Ovary (tissue), 3 donors: ENCODE measurements around the gene TNS3.

Experiments used
- CTCF ChIP-seq, 3 donors: fragments of 450-650 bp in 2 of 3; fragments of 200-600 bp in 1 of 3; IDR thresholded peaks; one replicate each; pipeline versions ENCODE4 v1.5.1 to v1.8.0; 2016 to 2022; ENCODE audit warnings: antibody characterized with exemption in 3 of 3, mild to moderate bottlenecking in 1 of 3
- POLR2A ChIP-seq: fragments of 450-650 bp; IDR thresholded peaks from one replicate; pipeline ENCODE4 v1.6.1; 2017; ENCODE audit warnings: antibody characterized with exemption, mild to moderate bottlenecking, moderate library complexity
- donor health status: DM: no; HTN: no; CAD: no.

GRCh38 chr7:47574482-47575329, 7.2 kb downstream of the TNS3 start:
- TF ChIP-seq CTCF (IDR thresholded peaks at IDR 0.05): no peak
- TF ChIP-seq POLR2A: no peak
